Mucosa of descending colon (tissue), 3 donors: ENCODE results near the gene NADK. TPM values are rescaled to one million over a fixed set of nuclear protein-coding genes. Genes with fewer than 3 reads are reported as not detected.
A peak's percentile ranks its signal among the peaks of the same experiment; 100 is the strongest.

ENCODE experiments used
- ATAC-seq: fragments of 200-7000 bp; cut with Tn5 transposase; one replicate; pipeline ENCODE4 v1.9.1; 2020; ENCODE audit warnings: mild to moderate bottlenecking, moderate library complexity
- DNase-seq, 3 donors: peaks; one replicate each; pipeline ENCODE4 v3.0.0-alpha.2; 2020
- H3K36me3 ChIP-seq: fragments of 200-600 bp; one replicate; pipeline ENCODE4 v1.8.0; 2021; ENCODE audit warnings: low read depth, mild to moderate bottlenecking
- H3K4me1 ChIP-seq: fragments of 200-600 bp; one replicate; pipeline ENCODE4 v1.8.0; 2021; ENCODE audit warnings: low read depth, mild to moderate bottlenecking
- H3K4me3 ChIP-seq: fragments of 200-600 bp; one replicate; pipeline ENCODE4 v1.8.0; 2021; ENCODE audit warnings: mild to moderate bottlenecking
- H3K9me3 ChIP-seq: fragments of 200-600 bp; one replicate; pipeline ENCODE4 v1.8.0; 2021; ENCODE audit warnings: mild to moderate bottlenecking
- intact Hi-C, 2 donors: fragments of 100-400 bp; cut with DNase I in 1 of 2; cut with micrococcal nuclease in 1 of 2; formaldehyde crosslinking; loops; one replicate each; pipeline versions ENCODE4 v1.11.0 to v1.11.1; 2022; cut with DNase I, micrococcal nuclease
- total RNA-seq, 3 donors: library from RNA; stranded (reverse); fragmentation: NEBNext Ultra II Directional in 2 of 3; extraction: Animal tissue kit (Norgen Biotek cat#: 25700) in 2 of 3; gene quantifications; one replicate each; pipeline versions ENCODE4 v1.2.1 to v1.2.4, GENCODE V29; 2021 to 2023
- TF ChIP-seq, protein P1 (sequence below): fragments of 200-600 bp; IDR thresholded peaks from one replicate; pipeline ENCODE4 v1.8.0; 2022; ENCODE audit warnings: antibody characterized with exemption, mild to moderate bottlenecking
- donor health status: DM: no; HTN: no; CAD: no; lungs with moderate emphysema.
- donor health status: DM: no; HTN: no; CAD: no.
- donor health status: DM: no; HTN: yes; CAD: no.

The NADK gene
- total RNA-seq, 3 donors from 2014 or later, result 116 to 160 (median 129) TPM

DNA sequence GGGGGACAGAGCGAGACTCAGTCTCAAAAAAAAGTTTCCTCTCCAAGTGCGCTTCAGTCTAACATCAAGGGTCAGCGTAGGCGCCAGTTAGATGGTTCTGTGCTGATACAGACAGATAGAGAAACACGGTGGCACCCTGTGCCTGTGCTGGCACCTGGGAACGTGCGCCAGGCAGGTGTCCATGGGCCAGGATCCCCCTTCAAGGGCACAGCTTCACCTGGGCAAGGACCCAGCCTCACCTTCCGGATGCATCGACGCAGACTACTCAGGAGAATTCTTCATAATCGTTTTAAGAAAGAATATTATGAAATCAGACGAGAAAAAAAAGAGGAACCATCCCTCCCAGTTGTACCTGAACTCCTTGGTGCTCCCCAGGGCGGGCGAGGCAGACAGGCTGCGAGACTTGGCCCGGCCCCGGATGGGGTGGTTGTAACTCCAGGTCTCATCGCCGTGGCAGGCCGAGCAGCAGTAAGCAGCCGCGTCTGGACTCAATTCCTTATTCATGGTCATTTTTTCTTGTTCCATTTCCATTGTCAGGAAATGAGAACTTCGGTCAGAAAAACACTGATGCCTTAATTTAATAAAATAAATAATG, 13.3 kb downstream of the NADK start:
- Histone ChIP-seq H3K36me3 (no peaks in the 10 kb centered on the region), H3K9me3 (peaks cover 3% of the 10 kb centered on the region), H3K4me3 (no peak overlapping the region), H3K4me1 (peaks cover under 1% of the 10 kb centered on the region)
- ATAC-seq (no peak), DNase-seq (peak in 1 of 3 donors; percentile 53)
- intact Hi-C loops, result no loop called here
- TF ChIP-seq, protein P1, sequence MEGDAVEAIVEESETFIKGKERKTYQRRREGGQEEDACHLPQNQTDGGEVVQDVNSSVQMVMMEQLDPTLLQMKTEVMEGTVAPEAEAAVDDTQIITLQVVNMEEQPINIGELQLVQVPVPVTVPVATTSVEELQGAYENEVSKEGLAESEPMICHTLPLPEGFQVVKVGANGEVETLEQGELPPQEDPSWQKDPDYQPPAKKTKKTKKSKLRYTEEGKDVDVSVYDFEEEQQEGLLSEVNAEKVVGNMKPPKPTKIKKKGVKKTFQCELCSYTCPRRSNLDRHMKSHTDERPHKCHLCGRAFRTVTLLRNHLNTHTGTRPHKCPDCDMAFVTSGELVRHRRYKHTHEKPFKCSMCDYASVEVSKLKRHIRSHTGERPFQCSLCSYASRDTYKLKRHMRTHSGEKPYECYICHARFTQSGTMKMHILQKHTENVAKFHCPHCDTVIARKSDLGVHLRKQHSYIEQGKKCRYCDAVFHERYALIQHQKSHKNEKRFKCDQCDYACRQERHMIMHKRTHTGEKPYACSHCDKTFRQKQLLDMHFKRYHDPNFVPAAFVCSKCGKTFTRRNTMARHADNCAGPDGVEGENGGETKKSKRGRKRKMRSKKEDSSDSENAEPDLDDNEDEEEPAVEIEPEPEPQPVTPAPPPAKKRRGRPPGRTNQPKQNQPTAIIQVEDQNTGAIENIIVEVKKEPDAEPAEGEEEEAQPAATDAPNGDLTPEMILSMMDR, result no peak

DNA sequence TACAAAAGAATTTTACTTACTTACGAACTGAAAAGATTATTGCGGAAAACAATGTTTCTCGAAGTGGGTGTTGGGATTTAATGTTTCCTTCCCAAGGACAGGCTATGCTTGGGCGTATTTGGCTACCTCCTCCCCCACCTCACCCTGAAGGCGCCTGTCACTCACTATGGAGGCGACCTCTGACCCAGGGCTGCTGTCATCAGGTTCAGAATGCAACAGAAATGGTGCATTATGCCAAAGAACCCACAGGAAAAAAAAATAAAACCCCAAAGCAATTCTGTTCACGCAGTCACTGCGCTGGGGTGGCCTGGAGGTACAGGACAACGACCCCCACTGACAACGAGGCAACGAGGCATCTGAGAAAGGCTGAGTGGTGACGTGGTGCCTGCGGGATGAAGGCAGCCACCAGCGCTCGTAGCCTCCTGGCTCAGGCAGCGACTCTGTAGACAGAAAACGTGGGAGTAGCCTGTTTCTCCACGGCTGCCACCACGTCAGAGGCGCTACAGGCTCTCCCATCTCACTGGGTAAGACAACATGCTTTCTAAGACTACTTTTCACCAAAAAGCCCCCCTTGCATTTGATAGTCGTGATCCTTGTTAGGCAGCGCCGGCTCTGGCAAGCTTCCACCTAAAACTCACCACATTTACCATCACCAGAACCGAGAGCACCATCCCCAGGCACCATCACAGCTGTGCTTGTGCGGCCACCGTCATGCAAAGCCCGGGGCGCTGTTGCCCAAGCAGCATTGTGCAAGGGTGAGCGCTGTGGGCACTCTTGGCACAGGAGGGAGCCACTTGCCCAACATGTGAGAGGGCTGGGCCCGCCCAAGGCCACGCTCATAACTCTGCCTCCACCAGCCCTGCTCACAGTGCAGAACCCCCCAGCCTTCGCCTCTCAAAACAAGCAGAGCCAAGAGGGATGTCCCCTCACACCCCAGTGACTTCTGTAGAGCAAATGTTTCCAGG, 14.3 kb downstream of the NADK start:
- H3K36me3 ChIP-seq, result no peaks in the 10 kb centered on the region
- peak; percentile 11 for ATAC-seq
- peak in 1 of 3 donors; percentile 79 for DNase-seq
- intact Hi-C loops, result no loop called here
- peaks cover 11% of the 10 kb centered on the region for H3K4me1 ChIP-seq
- no peaks in the 10 kb centered on the region for H3K9me3 ChIP-seq
- H3K4me3 ChIP-seq, result no peak overlapping the region
- TF ChIP-seq, protein P1, result no peak

DNA sequence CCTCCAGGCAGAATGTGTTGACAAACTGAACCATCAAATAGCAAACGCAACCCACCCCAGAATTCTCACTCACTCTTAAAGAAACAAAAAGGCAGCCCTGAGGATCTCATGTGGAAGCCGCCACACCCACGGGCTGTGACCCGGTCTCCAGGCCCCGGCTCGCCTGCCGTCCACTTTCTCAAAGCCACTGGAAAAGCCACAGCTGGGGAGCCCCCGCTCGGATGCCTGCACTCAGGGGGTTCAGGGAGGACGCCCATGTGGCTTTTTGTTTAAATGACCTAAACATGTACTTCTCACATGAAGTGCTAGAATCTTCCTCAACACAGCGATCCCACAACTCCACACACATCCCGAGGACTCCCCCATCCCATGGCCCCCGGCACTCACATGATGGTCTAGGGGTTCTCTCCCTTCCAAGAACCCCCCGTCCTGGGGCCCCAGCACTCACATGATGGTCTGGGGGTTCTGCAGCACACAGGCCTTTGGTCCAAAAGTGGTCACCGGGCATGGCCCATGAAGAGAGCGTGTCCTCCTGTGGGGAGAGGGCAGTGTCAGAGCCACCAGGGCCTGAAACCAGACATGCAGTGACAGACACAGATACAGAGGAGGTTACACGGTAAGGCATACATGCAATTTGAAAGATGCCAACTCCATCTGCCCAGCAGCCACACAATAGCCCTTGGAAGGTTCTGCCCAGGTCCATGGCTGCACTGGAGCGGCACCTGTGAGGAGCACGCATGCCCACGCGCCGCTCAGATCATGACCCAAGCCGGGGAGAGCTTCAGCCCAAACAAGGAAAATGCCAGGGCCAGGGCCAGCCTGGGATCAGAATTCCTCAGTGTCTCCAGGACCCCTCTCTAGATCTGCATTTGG, 16.5 kb downstream of the NADK start:
- no peaks in the 10 kb centered on the region for H3K9me3 ChIP-seq

DNA sequence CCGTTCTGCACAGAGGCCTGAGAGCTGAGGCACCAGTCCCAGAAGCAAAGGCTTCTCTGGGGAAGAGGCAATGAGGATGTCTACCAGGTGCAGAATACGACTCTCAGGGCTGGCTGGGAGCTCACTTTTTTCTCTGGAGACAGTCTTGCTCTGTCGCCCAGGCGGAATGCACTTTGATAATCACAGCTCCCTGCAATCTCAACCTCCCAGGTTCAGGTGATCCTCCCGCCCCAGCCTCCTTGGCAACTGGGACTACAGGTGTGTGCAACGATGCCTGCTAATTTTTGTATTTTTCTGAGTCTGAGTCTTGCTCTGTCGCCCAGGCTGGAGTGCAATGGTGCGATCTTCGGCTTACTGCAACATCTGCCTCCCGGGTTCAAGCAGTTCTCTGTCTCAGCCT, 17.6 kb downstream of the NADK start:
- Histone ChIP-seq H3K36me3 (no peaks in the 10 kb centered on the region), H3K4me1 (peaks cover 24% of the 10 kb centered on the region), H3K4me3 (no peak overlapping the region), H3K9me3 (no peaks in the 10 kb centered on the region)
- intact Hi-C loops, result no loop called here
- ATAC-seq (no peak), DNase-seq (peak in 1 of 3 donors; percentile 12)
- TF ChIP-seq, protein P1, result no peak

More for the DNA sequence above, 16.5 kb downstream of the NADK start:
- DNase-seq (peak in 1 of 3 donors; percentile 49), ATAC-seq (no peak)
- intact Hi-C loops, result no loop called here
- Histone ChIP-seq H3K4me3 (no peak overlapping the region), H3K36me3 (no peaks in the 10 kb centered on the region), H3K4me1 (peaks cover 24% of the 10 kb centered on the region)
- TF ChIP-seq, protein P1, result no peak

DNA sequence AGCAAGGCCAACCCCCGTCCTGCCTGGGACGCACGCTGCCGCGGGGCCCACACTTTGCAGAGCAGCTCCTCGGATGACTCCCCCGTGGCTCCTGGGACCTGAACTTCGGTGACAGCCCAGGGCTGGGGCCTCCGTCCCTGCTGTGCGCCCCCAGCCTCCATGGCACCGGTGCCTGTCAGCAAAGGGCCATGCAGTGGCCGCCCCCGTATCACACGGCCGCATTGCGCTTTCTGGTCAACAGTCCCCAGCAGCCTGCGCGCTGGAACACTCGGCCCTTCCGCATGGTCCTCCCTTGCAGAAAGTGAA, 18.0 kb downstream of the NADK start:
- ATAC-seq (no peak), DNase-seq (peak in 1 of 3 donors; percentile 52)
- intact Hi-C loops, result no loop called here
- Histone ChIP-seq H3K9me3 (no peaks in the 10 kb centered on the region), H3K4me1 (peaks cover 24% of the 10 kb centered on the region), H3K4me3 (no peak overlapping the region), H3K36me3 (no peaks in the 10 kb centered on the region)
- TF ChIP-seq, protein P1, result no peak
